K562 (cell line): Measurements from ENCODE around the gene KCNK4. TPM values are rescaled to one million over a fixed set of nuclear protein-coding genes. Genes with fewer than 3 reads are reported as not detected.

Experiments used
- FOXJ2 ChIP-seq: fragments of 200-800 bp; sonication (Bioruptor generic); IDR thresholded peaks from 2 replicates; pipeline ENCODE4 v1.6.1; 2016; ENCODE audit warnings: missing genetic modification characterization, missing compliant biosample characterization
- KLF6 ChIP-seq: fragments of 250-450 bp; sonication (Bioruptor Pico); IDR thresholded peaks from 2 replicates; pipeline ENCODE4 v1.4.0; 2020; ENCODE audit warnings: mild to moderate bottlenecking, moderate library complexity, borderline replicate concordance
- MEIS2 ChIP-seq: fragments of 450-650 bp; IDR thresholded peaks from 2 replicates; pipeline ENCODE4 v1.6.1; 2014; ENCODE audit warnings: mild to moderate bottlenecking; ENCODE audit not compliant: partially characterized antibody
- MNT ChIP-seq, 2 experiments: fragments of 450-650 bp; conservative IDR thresholded peaks; 2 replicates each; pipeline ENCODE4 v1.6.1; 2017; ENCODE audit warnings: mild to moderate bottlenecking in 2 of 2, moderate library complexity in 2 of 2
- NR3C1 ChIP-seq: sonication (generic); formaldehyde crosslinking; IDR thresholded peaks from 2 replicates; pipeline ENCODE4 v1.8.1; 2022; ENCODE audit warnings: missing genetic modification reagents
- POLR2B ChIP-seq: fragments of 450-650 bp; IDR thresholded peaks from 2 replicates; pipeline ENCODE4 v1.6.1; 2018; ENCODE audit warnings: low read depth; ENCODE audit not compliant: partially characterized antibody
- SFPQ ChIP-seq: fragments of 200-400 bp; formaldehyde crosslinking; IDR thresholded peaks from 2 replicates; pipeline ENCODE4 v1.6.1; 2017; ENCODE audit warnings: mild to moderate bottlenecking, low read depth, low read length, moderate library complexity
- SIX5 ChIP-seq, 2 experiments: IDR thresholded peaks; 2 replicates each; pipeline ENCODE4 v1.6.1; 2011; ENCODE audit warnings: low read length in 2 of 2, borderline replicate concordance in 1 of 2, low read depth in 1 of 2, mild to moderate bottlenecking in 1 of 2, moderate library complexity in 1 of 2; ENCODE audit not compliant: insufficient read depth in 1 of 2
- SLC30A9 ChIP-seq: fragments of 250-450 bp; sonication (Bioruptor Pico); IDR thresholded peaks from 2 replicates; pipeline ENCODE4 v1.8.0; 2022; ENCODE audit warnings: mild to moderate bottlenecking, moderate library complexity
- STAT5A ChIP-seq: IDR thresholded peaks from 2 replicates; pipeline ENCODE4 v1.6.1; 2012; ENCODE audit warnings: low read length, inconsistent platforms, borderline replicate concordance
- USF1 ChIP-seq: sonication (generic); formaldehyde crosslinking; IDR thresholded peaks from 2 replicates; pipeline ENCODE4 v1.9.0; 2022; ENCODE audit warnings: mild to moderate bottlenecking, missing genetic modification reagents
- VEZF1 ChIP-seq: fragments of 200-800 bp; sonication (Bioruptor generic); IDR thresholded peaks from 2 replicates; pipeline ENCODE4 v1.6.1; 2017; ENCODE audit warnings: missing genetic modification characterization, missing compliant biosample characterization
- ZFP36 ChIP-seq: fragments of 150-350 bp; IDR thresholded peaks from 2 replicates; pipeline ENCODE4 v1.6.1; 2018; ENCODE audit warnings: low read length, low read depth; ENCODE audit not compliant: partially characterized antibody
- ZFX ChIP-seq: sonication (generic); formaldehyde crosslinking; IDR thresholded peaks from 2 replicates; pipeline ENCODE4 v1.8.0; 2022; ENCODE audit warnings: mild to moderate bottlenecking, missing genetic modification reagents, moderate library complexity
- ZNF311 ChIP-seq: fragments of 250-450 bp; sonication (Bioruptor Pico); IDR thresholded peaks from 2 replicates; pipeline ENCODE4 v1.4.0; 2020; ENCODE audit warnings: mild to moderate bottlenecking, moderate library complexity
- ZNF507 ChIP-seq: conservative IDR thresholded peaks from 2 replicates; pipeline ENCODE4 v1.6.1; 2017; ENCODE audit warnings: missing genetic modification characterization, missing compliant biosample characterization
- polyA plus RNA-seq, 8 experiments: library from polyadenylated mRNA; depleted of rRNA in 4 of 8; stranded (reverse) in 5 of 8; unstranded in 3 of 8; fragments of >200 nt; fragmentation: Nextera tagmentation in 2 of 8; fragmentation: Illumina TruSeq in 1 of 8; extraction: Ambion mirVana in 2 of 8; extraction: Trizol in 1 of 8; gene quantifications; 2 replicates each; pipeline versions ENCODE4 v1.2.1 to v1.2.3, GENCODE V29; 2011 to 2014; ENCODE audit warnings: inconsistent platforms in 1 of 8, missing spikeins in 1 of 8
- total RNA-seq, 7 experiments: library from RNA; depleted of rRNA in 6 of 7; stranded (reverse); fragments of >200 nt in 6 of 7; fragmentation: Illumina TruSeq in 2 of 7; extraction: Trizol in 2 of 7; gene quantifications; 2 replicates each; pipeline versions ENCODE4 v1.2.1 to v1.2.3, GENCODE V29; 2011 to 2021; ENCODE audit warnings: low replicate concordance in 1 of 7
- TF ChIP-seq, protein P1 (sequence below): IDR thresholded peaks from 2 replicates; pipeline ENCODE4 v1.6.1; 2011; ENCODE audit warnings: borderline replicate concordance, low read depth, mild to moderate bottlenecking, moderate library complexity, low read length; ENCODE audit not compliant: insufficient read depth, poor library complexity, severe bottlenecking

Gene KCNK4
- total and polyA plus RNA-seq, 9 of the 15 experiments (the other 6 are each of a cell fraction or from before 2014, with no cell fraction given) = not detected

GRCh38 chr11:64284962-64285884 lies 5.9 kb upstream of the KCNK4 start, which contains the start of gene GPR137 (continued):
- TF ChIP-seq, protein P1, sequence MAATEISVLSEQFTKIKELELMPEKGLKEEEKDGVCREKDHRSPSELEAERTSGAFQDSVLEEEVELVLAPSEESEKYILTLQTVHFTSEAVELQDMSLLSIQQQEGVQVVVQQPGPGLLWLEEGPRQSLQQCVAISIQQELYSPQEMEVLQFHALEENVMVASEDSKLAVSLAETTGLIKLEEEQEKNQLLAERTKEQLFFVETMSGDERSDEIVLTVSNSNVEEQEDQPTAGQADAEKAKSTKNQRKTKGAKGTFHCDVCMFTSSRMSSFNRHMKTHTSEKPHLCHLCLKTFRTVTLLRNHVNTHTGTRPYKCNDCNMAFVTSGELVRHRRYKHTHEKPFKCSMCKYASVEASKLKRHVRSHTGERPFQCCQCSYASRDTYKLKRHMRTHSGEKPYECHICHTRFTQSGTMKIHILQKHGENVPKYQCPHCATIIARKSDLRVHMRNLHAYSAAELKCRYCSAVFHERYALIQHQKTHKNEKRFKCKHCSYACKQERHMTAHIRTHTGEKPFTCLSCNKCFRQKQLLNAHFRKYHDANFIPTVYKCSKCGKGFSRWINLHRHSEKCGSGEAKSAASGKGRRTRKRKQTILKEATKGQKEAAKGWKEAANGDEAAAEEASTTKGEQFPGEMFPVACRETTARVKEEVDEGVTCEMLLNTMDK = peak; percentile 23
- TF ChIP-seq POLR2B = peak; percentile 13
- peak; percentile 80 to 89; a peak in 3 of 4 replicates for TF ChIP-seq SIX5 (IDR thresholded peaks at IDR 0.05; ENCODE audit: borderline replicate concordance in 1 of 2, insufficient read depth in 1 of 2, low read depth in 1 of 2, low read length in 2 of 2)
- no peak for TF ChIP-seq ZNF311
- TF ChIP-seq ZNF507 (tag) = no peak
- peak; percentile 5; the same call in 1 of the 2 replicates for TF ChIP-seq USF1 (CRISPR knock-in tag)
- no peak for TF ChIP-seq STAT5A
- TF ChIP-seq SFPQ = peak; percentile 95
- no peak for TF ChIP-seq SLC30A9 (CRISPR knock-in tag)
- no peak for TF ChIP-seq ZFP36
- no peak for TF ChIP-seq KLF6 (CRISPR knock-in tag)
- no peak for TF ChIP-seq NR3C1 (CRISPR knock-in tag)
- TF ChIP-seq MEIS2 = peak; percentile 61
- peak; percentile 76 for TF ChIP-seq VEZF1 (CRISPR knock-in tag)
- TF ChIP-seq ZFX = peak; percentile 71
- peak in 1 of 2 experiments; percentile 45; a peak in 1 of 4 replicates for TF ChIP-seq MNT (conservative IDR thresholded peaks at IDR 0.05)
- no peak for TF ChIP-seq FOXJ2 (tag)
